GM21528 (cell line): Measurements from ENCODE around the gene RHBDF2.

Experiments used
- ATAC-seq: cut with Tn5 transposase; IDR thresholded peaks from one replicate; pipeline ENCODE4 v1.9.1; 2021; ENCODE audit warnings: mild to moderate bottlenecking, moderate library complexity; ENCODE audit not compliant: unreplicated experiment, low FRiP score

The RHBDF2 gene

DNA sequence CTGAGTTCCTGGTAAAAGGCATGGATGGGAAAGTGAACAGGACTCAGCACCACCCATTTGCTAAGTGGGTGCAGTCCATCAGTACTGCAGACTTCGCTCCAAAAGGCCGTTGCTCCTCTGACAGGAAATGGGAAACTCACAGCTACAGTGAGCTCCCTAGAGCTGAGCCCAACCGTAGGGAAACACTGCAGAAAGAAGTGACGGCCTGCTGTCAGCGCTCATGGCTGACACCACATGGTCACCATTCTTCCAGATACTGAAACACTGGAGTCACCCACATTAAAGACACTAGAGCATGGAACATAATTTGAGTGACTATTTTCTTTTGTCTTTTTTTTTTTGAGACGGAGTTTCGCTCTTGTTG is 80.2 kb downstream of the RHBDF2 start:
- no peak for ATAC-seq
